CD4-positive, alpha-beta T cell treated with Interleukin-6 at 100 ng/mL for 8 hours (primary cell): ENCODE measurements around the gene PEX3.

ENCODE experiments used
- DNase-seq: peaks from one replicate; pipeline ENCODE4 v3.0.0-alpha.2; 2020; ENCODE audit warnings: mixed read lengths, low spot score

The PEX3 gene

DNA sequence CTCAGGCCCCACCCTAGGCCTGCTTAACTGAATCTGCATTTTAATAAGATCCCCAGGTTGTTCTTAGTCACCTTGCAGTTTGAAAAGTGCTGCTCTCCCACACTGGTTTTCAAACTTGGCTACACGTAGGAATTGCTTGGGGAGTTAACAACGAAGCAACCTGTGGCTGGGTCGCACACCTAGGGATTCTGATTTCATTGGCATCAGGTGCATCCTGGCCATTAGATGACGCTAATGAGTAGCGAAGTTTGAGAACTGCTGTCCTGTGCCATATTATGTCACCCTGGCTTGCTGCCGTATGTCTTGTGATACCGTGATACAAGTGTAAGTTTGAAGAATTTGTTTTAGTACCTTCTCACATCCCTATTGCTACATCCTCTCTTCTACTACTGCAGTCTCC, 89.1 kb downstream of the PEX3 start:
- peak; percentile 31 for DNase-seq

DNA sequence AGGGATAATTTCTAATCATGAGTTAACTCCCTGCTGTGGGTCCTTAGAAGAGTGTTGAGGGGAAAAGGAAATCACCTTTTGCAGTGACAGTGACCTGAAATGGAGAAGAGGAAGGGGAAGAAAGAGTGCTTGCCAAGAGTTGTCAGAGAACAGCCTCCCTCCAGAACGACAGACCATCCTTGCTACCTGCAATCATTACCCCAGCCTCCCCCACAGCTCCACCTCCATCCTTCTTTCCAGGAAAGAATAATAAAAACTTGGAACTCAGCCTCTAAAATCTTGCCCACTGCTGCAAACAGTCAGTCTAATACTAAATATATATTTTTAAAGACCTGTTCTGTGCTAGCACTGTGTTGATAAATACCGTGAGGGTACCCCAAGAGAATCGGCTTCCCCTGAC, 89.6 kb downstream of the PEX3 start:
- no peak for DNase-seq
